Measurements from ENCODE around the gene GNB1L. TPM values are rescaled to one million over a fixed set of nuclear protein-coding genes. Genes with fewer than 3 reads are reported as not detected.

GNB1L gene
- total and polyA plus RNA-seq, 4 donors: 3.2 to 10.3 (median 5.3) TPM

DNA sequence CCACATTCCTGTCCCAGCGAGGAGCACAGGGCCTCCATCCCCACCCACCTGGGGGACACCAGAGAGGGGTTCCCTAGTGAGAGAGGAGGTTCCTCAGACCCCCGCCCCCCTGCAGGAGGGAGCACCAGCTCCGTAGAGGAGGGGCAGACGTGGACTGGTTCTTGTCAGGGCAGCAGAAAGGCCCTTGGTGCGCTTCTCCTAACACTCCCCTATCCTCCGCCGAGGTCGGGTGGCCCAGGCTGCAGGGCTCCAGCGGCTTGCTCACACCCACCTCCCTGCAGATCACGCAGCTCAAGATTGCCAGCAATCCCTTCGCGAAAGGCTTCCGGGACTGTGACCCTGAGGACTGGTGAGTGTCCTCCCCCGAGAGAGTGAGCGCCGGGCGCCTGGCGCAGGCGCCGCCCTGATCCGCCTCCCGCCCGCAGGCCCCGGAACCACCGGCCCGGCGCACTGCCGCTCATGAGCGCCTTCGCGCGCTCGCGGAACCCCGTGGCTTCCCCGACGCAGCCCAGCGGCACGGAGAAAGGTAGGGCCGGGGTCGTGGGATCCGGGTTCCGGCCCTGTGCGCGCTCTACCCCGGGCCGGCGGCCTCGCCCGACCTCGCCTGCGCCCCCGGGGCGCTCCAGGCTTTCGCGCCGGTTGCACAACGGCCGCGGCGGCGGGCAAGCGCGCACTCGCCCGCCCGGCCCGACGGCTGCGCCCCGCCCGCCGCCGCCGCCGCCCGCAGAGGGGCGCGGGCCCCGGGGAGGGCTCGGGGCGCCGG lies 89.0 kb downstream of the GNB1L start:
- no peak for DNase-seq (ENCODE audit: low read depth in 4 of 6, low spot score in 6 of 6)
- peaks cover 81% of the 10 kb centered on the region for H3K27me3 ChIP-seq (ENCODE audit: control insufficient read depth, insufficient read depth, low read length)
- H3K4me1 ChIP-seq (ENCODE audit: control insufficient read depth, insufficient read depth, low read length): peaks cover 23% of the 10 kb centered on the region
- H3K4me3 ChIP-seq (ENCODE audit: low read depth, low read length): no peak overlapping the region
- under 1% methylated on average over 82 of the region's 83 CpGs for WGBS (ENCODE audit: insufficient coverage)
- H3K9me3 ChIP-seq (ENCODE audit: control insufficient read depth, insufficient read depth, low read length): no peaks in the 10 kb centered on the region
- no peaks in the 10 kb centered on the region for H3K36me3 ChIP-seq (ENCODE audit: control insufficient read depth, insufficient read depth, low read length)
- no peak overlapping the region for H3K27ac ChIP-seq (ENCODE audit: low read depth, low read length)

GRCh38 chr22:19764636-19765476 lies 89.8 kb downstream of the GNB1L start:
- Histone ChIP-seq H3K27me3 (ENCODE audit: control insufficient read depth, insufficient read depth, low read length) (peaks cover 79% of the 10 kb centered on the region), H3K27ac (ENCODE audit: low read depth, low read length) (no peak overlapping the region), H3K4me3 (ENCODE audit: low read depth, low read length) (no peak overlapping the region), H3K36me3 (ENCODE audit: control insufficient read depth, insufficient read depth, low read length) (no peaks in the 10 kb centered on the region), H3K9me3 (ENCODE audit: control insufficient read depth, insufficient read depth, low read length) (no peaks in the 10 kb centered on the region), H3K4me1 (ENCODE audit: control insufficient read depth, insufficient read depth, low read length) (peaks cover 23% of the 10 kb centered on the region)
- DNase-seq (ENCODE audit: low read depth in 4 of 6, low spot score in 6 of 6): no peak
- WGBS (ENCODE audit: insufficient coverage): 21% methylated on average over 23 of the region's 25 CpGs

DNA sequence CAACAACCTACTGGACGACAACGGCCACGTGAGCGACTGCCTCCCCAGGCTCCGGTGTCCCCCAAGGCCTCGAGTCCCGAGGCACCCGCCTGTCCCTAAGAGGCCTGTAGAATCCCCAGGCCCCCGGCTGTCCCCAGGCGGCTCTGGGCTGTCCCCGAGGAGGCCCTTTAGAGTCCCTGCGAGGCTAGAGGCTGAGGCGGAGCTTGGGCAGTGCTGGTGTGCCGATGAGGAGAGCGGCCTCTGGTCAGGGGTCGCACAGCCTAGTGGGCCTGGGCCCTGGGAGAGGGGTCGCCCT lies 90.4 kb downstream of the GNB1L start:
- WGBS (ENCODE audit: insufficient coverage): 15% methylated on average over 11 of the region's 17 CpGs
- H3K4me1 ChIP-seq (ENCODE audit: control insufficient read depth, insufficient read depth, low read length): peaks cover 29% of the 10 kb centered on the region

GRCh38 chr22:19763458-19764298 lies 91.0 kb downstream of the GNB1L start:
- Histone ChIP-seq H3K4me3 (ENCODE audit: low read depth, low read length) (no peak overlapping the region), H3K4me1 (ENCODE audit: control insufficient read depth, insufficient read depth, low read length) (peaks cover 35% of the 10 kb centered on the region), H3K36me3 (ENCODE audit: control insufficient read depth, insufficient read depth, low read length) (no peaks in the 10 kb centered on the region), H3K27me3 (ENCODE audit: control insufficient read depth, insufficient read depth, low read length) (peaks cover 80% of the 10 kb centered on the region), H3K9me3 (ENCODE audit: control insufficient read depth, insufficient read depth, low read length) (no peaks in the 10 kb centered on the region), H3K27ac (ENCODE audit: low read depth, low read length) (no peak overlapping the region)
- DNase-seq (ENCODE audit: low read depth in 4 of 6, low spot score in 6 of 6): no peak
- WGBS (ENCODE audit: insufficient coverage): 24% methylated on average over 34 of the region's 39 CpGs

More for the DNA sequence above, 90.4 kb downstream of the GNB1L start:
- Histone ChIP-seq H3K9me3 (ENCODE audit: control insufficient read depth, insufficient read depth, low read length) (no peaks in the 10 kb centered on the region), H3K36me3 (ENCODE audit: control insufficient read depth, insufficient read depth, low read length) (no peaks in the 10 kb centered on the region), H3K27ac (ENCODE audit: low read depth, low read length) (no peak overlapping the region), H3K4me3 (ENCODE audit: low read depth, low read length) (no peak overlapping the region), H3K27me3 (ENCODE audit: control insufficient read depth, insufficient read depth, low read length) (peaks cover 79% of the 10 kb centered on the region)
- DNase-seq (ENCODE audit: low read depth in 4 of 6, low spot score in 6 of 6): no peak

GRCh38 chr22:19762568-19763457 lies 91.9 kb downstream of the GNB1L start:
- Histone ChIP-seq H3K36me3 (ENCODE audit: control insufficient read depth, insufficient read depth, low read length) (no peaks in the 10 kb centered on the region), H3K9me3 (ENCODE audit: control insufficient read depth, insufficient read depth, low read length) (no peaks in the 10 kb centered on the region), H3K27ac (ENCODE audit: low read depth, low read length) (no peak overlapping the region), H3K4me1 (ENCODE audit: control insufficient read depth, insufficient read depth, low read length) (peaks cover 30% of the 10 kb centered on the region), H3K4me3 (ENCODE audit: low read depth, low read length) (no peak overlapping the region), H3K27me3 (ENCODE audit: control insufficient read depth, insufficient read depth, low read length) (peaks cover 80% of the 10 kb centered on the region)
- DNase-seq (ENCODE audit: low read depth in 4 of 6, low spot score in 6 of 6): no peak
- 34% methylated on average over 33 of the region's 34 CpGs for WGBS (ENCODE audit: insufficient coverage)

DNA sequence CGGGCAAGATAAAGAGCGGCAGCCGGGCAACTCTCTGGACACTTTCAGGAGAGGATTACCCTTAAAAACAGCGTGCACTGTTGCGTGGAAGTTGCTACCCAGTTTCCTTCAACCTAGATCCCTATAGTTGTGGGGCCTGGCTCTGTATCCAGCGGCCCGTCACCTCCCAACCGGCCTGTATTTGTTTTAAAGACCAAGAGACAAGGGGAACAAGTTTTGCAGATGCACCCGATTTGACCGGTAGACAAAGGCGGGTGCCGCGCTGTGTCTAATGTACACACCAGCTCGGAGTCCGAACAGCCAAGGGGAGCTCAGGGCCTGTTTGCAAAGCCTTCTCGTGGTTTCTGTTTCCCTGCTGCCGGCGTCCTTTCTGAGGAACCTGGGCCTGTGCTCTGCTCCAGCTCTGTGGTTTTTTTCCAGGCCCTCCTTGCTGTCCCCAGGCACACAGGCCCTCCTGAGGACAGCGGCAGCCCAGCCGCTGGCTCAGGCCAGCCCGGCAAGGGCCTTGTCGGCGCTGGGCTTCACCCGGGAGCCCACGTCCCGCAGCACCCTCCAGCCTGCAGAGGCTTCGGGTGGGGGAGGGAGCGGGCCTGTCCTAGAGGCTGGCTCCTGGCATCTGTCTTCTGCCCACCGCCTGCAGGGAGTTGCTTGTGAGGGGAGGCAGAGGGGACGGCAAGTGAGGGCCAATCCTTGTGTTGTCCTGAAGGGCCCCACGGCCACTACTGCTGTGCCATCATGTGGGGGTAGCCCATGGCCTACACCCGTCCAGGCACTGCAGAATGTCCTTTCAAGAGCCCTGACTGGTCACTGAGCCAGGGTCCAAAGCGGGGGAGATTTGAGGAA lies 92.7 kb downstream of the GNB1L start:
- peaks cover 25% of the 10 kb centered on the region for H3K4me1 ChIP-seq (ENCODE audit: control insufficient read depth, insufficient read depth, low read length)
- H3K9me3 ChIP-seq (ENCODE audit: control insufficient read depth, insufficient read depth, low read length): no peaks in the 10 kb centered on the region
- no peak overlapping the region for H3K4me3 ChIP-seq (ENCODE audit: low read depth, low read length)
- 36% methylated on average over 33 of the region's 33 CpGs for WGBS (ENCODE audit: insufficient coverage)
- peaks cover 80% of the 10 kb centered on the region for H3K27me3 ChIP-seq (ENCODE audit: control insufficient read depth, insufficient read depth, low read length)
- H3K27ac ChIP-seq (ENCODE audit: low read depth, low read length): no peak overlapping the region
- no peak for DNase-seq (ENCODE audit: low read depth in 4 of 6, low spot score in 6 of 6)
- no peaks in the 10 kb centered on the region for H3K36me3 ChIP-seq (ENCODE audit: control insufficient read depth, insufficient read depth, low read length)

- Histone ChIP-seq H3K36me3 (ENCODE audit: control insufficient read depth, insufficient read depth, low read length) (no peaks in the 10 kb centered on the region), H3K9me3 (ENCODE audit: control insufficient read depth, insufficient read depth, low read length) (no peaks in the 10 kb centered on the region), H3K4me1 (ENCODE audit: control insufficient read depth, insufficient read depth, low read length) (peaks cover 27% of the 10 kb centered on the region), H3K4me3 (ENCODE audit: low read depth, low read length) (no peak overlapping the region), H3K27ac (ENCODE audit: low read depth, low read length) (no peak overlapping the region), H3K27me3 (ENCODE audit: control insufficient read depth, insufficient read depth, low read length) (peaks cover 84% of the 10 kb centered on the region)
- 2% methylated on average over 117 of the region's 117 CpGs for WGBS (ENCODE audit: insufficient coverage)
- no peak for DNase-seq (ENCODE audit: low read depth in 4 of 6, low spot score in 6 of 6)
Observed at GRCh38 chr22:19760951-19761724, 93.5 kb downstream of the GNB1L start.
